HG03064 (cell line): ENCODE measurements around the gene NINJ1.
"Not testable (repeated sequence)": the region's sequence is repeated elsewhere in the genome, so short reads cannot be mapped to it uniquely, and the experiment has no call there.

ENCODE experiments used
- ATAC-seq: cut with Tn5 transposase; IDR thresholded peaks from one replicate; pipeline ENCODE4 v1.9.1; 2021; ENCODE audit warnings: low read depth; ENCODE audit not compliant: unreplicated experiment

Gene NINJ1

GRCh38 chr9:93107825-93108161, 26.3 kb downstream of the NINJ1 start:
- no peak for ATAC-seq

GRCh38 chr9:93107151-93107824, 26.8 kb downstream of the NINJ1 start:
- no peak for ATAC-seq

- ATAC-seq = no peak
These were observed 28.4 kb downstream of the NINJ1 start for GRCh38 chr9:93105620-93106019.

- ATAC-seq = not testable (repeated sequence)
These were observed 33.0 kb downstream of the NINJ1 start for GRCh38 chr9:93101086-93101485.

- no peak for ATAC-seq
These were observed 33.8 kb downstream of the NINJ1 start for GRCh38 chr9:93100276-93100636.

- no peak for ATAC-seq
These were observed 34.3 kb downstream of the NINJ1 start for GRCh38 chr9:93099551-93100275.

- ATAC-seq = no peak
These were observed 35.7 kb downstream of the NINJ1 start for GRCh38 chr9:93098236-93098946.

- no peak for ATAC-seq
These were observed 36.4 kb downstream of the NINJ1 start for GRCh38 chr9:93097511-93098201.

- no peak for ATAC-seq
These were observed 37.2 kb downstream of the NINJ1 start for GRCh38 chr9:93096811-93097382.

- peak; percentile 12 for ATAC-seq
These were observed 37.8 kb downstream of the NINJ1 start, which contains the start of gene CARD19 for GRCh38 chr9:93096131-93096802. Gene CARD19, plus strand, starts transcription at chr9:93096217. Its CDS starts 129 bp downstream, at chr9:93096346.

GRCh38 chr9:93095205-93096130, 38.6 kb downstream of the NINJ1 start:
- ATAC-seq = peak; percentile 49

- ATAC-seq = no peak
These were observed 39.3 kb downstream of the NINJ1 start for GRCh38 chr9:93094658-93095204.

- no peak for ATAC-seq
These were observed 40.0 kb downstream of the NINJ1 start for GRCh38 chr9:93093877-93094657.

- no peak for ATAC-seq
These were observed 40.7 kb downstream of the NINJ1 start for GRCh38 chr9:93093127-93093876.

- no peak for ATAC-seq
These were observed 41.6 kb downstream of the NINJ1 start for GRCh38 chr9:93092251-93092991.

GRCh38 chr9:93091453-93092081, 42.5 kb downstream of the NINJ1 start:
- no peak for ATAC-seq
